NCI-H82 treated with DMSO at 0.1 percent for 48 hours (cell line): Measurements from ENCODE around the gene TBC1D17.
"Not testable (repeated sequence)": the region's sequence is repeated elsewhere in the genome, so short reads cannot be mapped to it uniquely, and the experiment has no call there.

Source experiments
- DNase-seq: peaks from one replicate; lab custom pipeline; 2025; ENCODE audit not compliant: unreplicated experiment; lab: John Stamatoyannopoulos, UW

Gene TBC1D17

DNA sequence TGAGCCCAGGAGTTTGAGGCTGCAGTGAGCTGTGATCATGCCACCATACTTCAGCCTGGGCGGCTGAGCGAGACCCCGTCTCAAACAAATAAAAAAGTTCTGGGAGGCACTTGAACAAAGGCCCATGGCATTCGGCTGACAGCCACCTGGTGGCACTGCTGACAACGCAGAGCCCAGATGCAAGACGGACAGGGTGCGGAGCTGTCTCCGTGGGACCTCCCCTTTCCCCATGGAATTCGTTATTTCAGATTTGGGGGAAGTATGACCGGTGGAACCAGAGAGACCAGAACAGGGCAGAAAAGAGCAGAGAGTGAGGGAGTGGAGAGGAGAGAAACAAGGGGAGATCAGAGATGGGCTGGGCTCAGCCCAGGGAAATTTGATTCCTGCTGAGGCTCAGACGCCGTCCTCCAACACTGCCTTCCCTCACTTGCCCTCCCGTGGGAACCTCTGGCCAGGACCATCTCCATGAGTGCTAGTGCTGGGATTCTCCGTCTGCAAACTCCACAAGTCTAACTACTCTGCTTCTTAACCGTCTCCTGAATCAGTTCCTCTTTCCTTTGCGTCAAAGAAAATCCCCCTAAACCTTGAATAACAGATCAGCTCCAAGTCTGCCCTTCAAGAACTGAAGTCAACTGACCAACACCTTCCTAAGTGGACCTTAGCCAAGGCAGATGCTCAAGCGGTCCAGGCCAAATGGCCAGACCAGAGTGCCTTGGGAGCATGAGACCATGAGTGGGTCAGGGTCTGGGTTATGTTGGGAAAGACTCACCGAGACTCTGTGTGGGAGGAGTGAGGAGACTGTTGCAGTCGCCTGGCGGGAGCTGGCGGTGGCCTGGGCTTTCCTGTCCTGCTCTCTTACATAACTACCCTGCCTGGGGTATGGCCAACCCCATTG lies 39.6 kb downstream of the TBC1D17 start:
- no peak for DNase-seq

DNA sequence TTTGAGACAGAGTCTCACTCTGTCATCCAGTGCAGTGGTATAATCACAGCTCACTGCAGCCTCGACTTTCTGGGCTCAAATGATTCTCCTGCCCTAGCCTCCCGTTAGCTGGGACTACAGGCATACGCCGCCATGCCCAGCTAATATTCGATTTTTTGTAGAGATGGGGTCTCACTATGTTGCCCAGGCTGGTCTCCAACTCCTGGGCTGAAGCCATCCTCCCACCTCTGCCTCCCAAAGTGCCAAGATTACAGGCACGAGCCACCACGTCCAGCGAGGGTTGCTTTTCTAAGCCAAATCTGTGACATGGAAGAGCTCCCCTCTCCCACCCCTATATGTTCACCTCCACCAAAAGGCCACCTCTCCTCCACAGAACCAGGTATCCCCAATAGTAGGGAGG lies 40.6 kb downstream of the TBC1D17 start:
- DNase-seq, result no peak

DNA sequence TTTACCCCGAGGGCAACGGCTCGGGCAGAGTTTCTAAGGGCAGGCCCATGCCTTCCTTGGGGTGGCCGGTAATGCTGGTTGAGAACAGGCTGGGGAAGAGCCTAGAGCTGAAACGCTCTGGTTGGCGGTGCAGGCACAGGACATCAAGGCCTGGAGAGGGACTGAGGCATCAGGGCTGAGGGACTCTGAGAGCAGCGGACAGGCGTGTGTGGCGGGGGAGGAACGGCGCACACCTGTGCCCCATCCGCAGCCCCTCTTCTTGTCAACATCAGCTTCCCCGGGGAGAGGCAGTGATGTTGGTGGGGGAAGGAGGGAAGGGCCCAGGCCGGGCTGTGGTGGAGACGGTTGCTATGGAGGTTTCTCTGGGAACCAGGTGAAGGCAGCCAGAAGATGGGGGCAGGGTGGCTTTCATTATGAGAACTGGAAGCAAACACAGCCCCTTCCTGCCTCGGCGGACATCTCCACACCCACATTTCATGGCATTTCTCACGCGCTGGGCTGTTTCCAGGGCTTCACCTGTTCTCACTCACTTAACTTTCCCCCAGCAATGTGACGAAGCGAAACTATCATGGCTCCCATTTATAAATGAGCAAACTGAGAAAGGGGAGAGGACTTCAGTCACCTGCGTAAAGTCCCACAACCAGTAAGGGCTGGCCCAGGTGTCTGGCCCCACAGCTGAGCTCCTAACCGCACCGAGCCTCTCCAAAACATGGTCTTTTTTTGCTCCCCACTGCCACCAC lies 43.3 kb downstream of the TBC1D17 start:
- no peak for DNase-seq

DNA sequence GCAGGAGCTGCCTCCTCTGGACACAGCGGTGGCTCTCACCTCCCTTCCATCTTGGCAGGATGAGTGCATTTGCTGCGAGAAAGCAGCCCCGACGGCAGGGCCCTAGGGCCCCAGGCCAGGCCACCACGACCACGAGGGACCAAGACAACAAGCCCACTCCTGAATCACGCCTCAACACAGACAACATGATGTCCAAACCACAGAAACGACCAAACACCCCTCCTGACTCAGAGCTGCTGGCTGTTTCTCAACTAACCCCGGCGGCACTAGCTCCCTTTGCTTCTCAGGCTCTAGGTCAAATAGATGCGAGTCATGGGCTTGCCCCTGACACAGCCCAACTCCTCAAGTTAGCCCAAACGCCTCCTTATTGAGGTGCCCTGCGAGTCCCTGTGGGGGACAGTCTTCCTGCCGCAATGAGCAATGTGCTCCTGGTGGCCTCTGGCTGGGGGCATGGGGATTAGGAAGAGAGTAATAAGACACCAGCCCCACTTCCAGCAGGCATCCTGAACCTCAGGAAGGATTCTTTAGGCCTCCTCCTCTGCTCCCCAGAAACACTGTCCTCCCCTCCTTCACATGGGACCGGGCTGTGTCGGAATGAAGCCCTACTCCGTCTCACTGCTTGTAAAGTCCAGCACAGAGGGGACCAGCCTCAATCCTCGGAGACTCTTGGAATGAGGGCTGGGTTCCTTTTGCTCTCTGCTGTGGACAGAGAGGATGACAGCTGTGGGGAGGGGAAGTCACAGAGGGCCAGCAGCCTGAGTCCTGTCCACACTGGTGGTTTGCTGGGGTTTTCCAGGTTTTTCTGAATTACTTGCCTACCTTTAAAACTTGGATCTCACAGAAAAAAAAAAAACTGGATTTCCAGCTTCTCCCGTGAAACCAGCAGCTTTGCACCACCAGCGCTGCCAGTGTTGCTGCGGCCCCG lies 44.6 kb downstream of the TBC1D17 start:
- DNase-seq, result no peak

DNA sequence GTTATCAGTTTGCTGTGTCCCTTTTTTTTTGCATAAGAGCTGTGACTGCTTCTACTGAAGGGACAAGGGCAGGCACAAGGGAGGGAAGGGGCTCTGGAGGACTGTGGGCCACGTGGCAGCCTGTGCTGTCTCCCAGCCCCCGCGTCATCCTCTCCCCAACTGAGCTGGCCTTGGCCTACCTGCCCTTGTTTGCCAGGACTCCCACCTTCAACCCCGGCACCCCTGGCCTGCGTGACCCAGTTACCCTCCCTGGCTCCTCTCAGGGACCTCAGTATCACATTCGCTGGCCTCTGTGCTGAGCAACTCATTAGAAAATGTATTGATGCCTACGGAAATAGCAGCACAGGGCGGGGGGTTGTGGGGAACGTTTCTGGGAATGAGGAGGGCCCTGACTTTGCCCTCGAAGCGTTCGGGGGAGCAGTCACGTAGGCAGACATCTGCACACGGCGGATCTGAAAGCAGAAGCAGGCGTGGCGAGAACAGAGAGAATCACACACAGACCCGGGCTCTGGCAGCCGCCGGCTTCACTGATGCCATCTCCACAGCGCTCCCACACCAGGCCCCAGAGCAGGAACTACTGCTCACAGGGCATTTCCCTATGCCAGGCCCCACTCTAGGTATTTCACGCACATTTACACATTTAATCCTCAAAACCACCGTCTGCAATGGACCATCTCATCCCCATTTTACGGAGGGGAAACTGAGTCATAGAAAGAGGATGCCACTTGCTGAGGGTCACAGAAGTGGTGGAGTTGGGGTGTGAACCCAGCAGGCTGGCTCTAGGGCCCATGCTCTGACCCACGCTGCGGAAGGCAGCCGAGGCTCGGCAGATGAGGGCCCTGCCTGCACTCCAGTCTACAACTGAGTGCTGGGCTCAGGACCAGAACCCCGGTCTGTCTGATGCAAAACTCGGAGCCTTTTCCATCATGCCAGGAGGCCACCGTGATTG lies 45.8 kb downstream of the TBC1D17 start:
- DNase-seq, result no peak

DNA sequence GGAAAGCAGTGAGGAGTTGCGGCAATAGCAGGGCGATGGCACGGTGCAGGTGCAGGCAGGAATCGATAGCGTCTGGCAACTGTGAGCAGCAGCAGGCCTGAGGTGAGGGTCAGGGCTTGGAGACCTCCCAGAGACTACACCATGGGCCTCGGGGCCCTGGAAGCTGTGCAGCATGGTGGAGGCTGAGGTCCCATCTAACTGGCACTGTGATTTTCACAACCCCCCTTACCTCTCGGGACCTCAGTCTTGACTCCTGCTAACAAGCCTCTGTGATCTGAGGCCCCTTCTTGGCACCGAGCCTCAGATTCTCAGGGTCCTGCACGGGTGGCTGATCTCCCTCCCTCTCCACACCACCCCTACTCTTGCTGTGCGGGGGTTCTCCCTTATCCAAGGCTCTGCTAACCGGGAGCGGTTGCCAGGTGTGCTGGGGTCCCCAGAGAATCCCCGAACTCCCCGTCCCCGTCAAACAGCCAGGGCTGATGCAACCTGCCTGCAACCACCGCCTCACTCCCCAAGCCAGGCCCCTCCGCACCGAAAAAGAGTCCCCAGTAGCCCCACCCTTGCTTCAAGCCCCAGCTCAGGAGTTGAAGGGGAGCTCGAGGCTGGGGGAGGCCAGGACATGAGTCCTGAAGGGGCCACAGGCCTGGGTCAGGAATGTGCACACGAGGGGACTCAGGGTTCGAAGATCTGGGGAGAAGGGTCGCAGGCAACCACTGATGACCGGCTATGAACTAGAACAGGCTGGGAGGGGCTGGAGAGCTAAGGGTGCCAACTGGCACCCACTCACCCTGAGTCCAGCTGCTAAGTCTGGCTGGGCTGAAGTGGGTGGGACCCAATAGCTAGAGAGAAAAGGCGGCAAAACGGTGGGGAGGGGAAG lies 46.7 kb downstream of the TBC1D17 start:
- DNase-seq, result no peak

DNA sequence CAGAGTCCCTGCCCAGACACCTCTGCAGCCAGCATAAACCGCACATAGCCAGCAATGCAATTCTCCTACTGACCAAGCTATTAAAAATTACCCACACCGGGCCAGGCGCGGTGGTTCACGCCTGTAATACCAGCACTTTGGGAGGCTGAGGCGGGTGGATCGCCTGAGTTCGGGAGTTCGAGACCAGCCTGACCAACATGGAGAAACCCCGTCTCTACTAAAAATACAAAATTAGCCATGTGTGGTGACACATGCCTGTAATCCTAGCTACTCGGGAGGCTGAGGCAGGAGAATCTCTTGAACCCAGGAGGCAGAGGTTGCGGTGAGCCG lies 47.3 kb downstream of the TBC1D17 start:
- not testable (repeated sequence) for DNase-seq

DNA sequence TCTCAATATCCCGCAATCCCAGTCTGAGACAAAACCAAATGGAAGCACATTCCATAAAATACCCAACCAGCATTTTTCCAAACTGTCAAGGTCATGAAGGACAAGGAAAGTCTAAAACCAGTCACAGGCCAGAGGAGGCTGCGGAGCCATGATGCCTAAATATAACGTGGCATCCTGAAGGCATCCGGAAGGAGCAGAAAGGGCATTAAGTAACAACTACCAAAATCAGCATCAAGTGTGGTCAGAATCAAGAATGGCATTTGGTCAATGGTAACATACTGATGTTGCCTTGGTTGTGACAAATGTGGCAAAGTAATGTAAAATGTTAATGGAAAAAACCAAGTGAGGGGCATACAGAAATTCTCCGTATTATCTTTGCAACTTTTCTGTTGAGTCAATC lies 48.0 kb downstream of the TBC1D17 start:
- DNase-seq, result no peak

DNA sequence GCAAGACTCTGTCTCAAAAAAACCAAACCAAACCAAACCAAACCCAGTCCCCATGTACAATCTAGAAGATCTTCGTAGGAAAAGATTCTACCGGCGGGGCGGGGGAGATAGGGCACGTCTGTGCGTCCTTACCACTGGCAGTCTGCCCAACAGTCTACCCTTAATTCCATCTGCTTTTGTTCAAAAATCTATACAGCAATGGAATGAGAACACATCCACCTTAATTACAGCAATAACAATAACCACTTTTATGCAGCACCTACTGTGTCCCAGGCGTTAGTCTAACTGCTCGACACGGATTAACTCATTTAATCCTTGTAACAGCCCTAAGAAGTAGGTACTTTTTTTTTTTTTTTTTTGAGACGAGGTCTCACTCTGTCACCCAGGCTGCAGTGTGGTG lies 49.0 kb downstream of the TBC1D17 start:
- DNase-seq, result no peak

DNA sequence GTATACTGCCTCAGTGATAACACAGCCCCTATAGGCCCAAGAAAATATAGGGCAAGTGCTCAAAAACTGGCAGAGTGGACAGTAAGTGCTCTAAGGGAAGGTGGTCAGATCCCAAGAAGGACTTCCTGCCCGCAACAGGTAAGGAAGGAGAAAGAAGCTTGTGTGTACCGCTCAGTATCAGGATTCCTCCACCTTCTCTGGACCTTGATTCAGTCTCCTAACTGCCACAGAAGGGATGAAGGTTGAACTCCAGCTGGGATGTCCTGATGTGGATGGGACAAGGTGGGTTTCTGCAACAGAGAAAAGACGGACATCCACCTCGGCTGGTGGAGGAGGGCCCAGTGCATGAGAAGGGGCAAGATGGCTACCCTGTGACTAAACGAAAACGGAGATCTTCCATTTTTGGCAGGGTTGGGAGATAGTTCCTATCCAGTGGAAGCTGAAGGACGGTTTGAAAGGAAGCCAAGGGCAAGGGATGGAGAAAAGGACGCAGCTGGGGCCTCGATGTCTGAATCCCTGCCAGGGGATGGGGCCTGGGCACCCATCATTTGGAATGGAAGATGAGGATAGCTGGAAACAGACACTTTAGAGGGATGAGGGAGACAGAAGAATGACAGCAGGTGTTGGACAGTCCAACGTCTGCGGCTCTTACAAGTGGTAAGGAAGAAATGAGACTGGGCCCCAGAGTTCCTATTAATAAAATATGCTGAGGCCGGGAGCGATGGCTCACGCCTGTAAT lies 50.2 kb downstream of the TBC1D17 start:
- no peak for DNase-seq

DNA sequence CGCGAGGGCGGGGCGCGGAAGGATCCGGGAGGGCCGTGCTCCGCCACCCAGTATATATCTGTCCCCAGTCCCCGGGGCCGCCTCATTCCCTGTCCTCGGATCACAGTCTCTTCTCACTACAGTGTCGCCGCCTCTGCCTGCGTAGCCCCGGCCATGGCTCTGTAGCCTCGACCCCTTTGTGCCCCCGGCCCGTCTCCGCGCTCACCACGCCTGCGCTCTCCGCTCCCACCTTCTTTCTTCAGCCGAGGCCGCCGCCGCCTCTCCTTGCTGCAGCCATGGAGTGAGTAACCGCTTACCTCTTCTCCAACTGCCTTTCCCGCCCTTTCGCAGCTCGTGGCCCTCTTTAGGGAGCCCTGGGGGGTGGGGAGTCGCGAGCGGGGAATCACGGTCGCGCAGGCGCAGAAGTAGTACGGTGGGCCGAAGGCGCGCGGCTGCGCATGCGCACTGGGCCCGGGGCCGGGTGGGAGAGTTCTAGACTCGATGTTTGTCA lies 51.7 kb downstream of the TBC1D17 start, which contains the start of the genes ATF5 and NUP62:
Gene ATF5 (plus strand): TSS at position 85 of the 490 bp plus-strand sequence. CDS start 1,646 bp downstream, outside the sequence.
Gene NUP62 (minus strand): TSS at position 384 of the 490 bp plus-strand sequence. CDS start 19,697 bp downstream, outside the sequence.
- DNase-seq, result peak; percentile 84

DNA sequence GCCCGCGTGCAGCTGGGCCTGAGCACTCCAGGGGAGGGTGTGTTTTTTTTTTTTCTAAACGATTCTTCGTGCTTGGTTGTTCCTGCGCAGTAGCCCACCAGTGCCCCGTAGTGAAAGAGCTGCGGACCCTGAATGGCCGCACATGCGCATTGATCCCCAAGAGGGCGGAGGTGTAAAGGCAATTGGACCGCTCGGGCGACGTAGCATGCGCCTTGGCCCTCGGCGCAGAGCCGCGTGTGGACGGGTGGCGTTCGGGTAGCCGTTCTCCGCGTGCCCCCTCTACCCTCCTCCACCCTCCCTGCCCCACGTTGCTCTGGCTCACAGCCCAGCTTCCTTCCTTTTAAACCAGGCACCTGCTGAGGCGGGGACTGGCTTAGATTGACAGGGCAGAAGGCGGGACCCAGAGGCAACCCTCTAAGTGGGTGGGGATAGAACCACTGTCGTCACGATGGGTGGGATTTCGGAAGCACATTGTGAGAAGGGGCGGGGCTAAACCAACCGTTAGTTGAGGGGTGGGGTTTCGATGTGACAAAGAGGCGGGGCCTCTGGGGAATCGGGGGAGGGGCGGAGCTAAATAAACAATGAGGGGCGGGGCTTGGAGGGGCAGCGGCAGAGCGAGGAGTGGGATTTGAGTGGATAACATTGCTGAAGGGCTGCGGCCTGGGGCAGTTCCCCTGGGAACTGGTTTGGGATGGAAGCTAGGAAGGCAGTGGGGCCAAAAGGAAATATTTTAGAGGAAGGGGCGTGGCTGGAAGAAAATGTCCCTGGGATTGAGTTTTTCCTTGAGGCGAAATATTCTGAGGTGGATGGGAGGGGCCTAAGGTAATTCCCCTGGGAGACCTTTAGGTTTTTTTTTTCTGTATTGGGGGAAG lies 52.3 kb downstream of the TBC1D17 start:
- DNase-seq, result peak; percentile 94

DNA sequence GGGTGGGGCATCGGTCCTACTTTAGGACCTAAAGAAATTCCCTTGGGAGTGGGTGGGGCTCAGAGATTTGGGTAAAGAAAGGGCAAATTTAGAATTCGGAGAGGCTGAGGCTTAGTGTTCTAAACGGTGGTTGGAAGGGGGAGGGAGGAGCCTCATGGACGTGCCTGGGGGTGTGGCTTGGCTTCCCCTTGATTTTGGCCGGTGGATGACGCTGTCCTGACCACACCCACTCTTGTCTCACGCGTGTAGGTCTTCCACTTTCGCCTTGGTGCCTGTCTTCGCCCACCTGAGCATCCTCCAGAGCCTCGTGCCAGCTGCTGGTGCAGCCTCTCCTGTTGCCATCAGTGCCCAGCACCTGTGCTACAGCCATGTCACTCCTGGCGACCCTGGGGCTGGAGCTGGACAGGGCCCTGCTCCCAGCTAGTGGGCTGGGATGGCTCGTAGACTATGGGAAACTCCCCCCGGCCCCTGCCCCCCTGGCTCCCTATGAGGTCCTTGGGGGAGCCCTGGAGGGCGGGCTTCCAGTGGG lies 53.0 kb downstream of the TBC1D17 start:
- no peak for DNase-seq

DNA sequence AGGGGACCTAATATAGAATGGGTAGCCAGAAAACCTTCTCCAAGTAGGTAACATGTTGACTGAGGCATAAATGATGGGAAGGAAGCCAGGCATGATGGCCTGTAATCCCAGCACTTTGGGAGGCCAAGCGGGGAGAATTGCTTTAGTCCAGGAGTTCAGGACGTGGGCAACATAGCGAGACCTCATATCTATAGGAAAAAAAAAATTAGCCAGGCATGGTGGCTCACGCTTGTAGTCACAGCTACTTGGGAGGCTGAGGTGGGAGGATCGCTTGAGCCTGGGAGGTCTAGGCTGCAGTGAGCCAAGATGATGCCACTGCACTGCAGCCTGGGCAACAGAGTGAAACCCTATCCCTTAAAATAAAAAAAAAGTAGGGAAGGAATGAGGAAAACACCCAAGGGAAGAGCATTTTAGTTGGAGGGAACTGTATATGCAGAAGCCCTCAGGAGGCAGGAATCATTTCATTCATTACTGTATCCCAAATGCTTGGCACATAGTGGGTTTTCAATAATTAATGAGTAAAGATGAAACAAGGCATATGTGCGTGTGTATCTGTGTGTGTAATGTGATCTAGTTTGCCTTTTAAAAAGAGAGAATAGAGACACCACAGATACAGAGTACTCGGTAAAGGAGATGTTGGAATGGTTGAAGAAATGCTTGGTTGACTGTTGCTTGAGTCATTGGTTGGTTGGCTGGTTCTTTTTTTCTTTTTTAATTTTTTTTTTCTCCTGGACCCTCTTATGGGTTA lies 54.0 kb downstream of the TBC1D17 start:
- no peak for DNase-seq

DNA sequence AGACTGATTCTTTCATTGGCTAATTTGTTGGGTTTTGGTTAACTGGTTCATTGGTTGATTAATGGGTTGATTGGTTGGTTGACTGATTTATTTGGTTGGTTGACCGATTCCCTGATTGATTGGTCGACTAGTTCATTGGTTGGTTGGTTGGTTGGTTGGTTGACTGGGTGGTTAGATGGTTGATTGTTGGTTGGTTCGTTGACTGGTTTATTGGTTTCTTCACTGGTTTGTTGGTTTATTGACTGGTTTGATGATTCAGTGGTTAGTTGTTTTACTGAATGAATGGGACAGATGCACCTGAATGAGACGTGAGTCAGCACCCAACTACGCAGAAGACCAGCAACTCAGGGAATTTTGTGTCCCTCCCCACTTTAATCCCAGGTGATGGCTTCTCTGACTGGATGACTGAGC lies 54.5 kb downstream of the TBC1D17 start:
- DNase-seq, result no peak

DNA sequence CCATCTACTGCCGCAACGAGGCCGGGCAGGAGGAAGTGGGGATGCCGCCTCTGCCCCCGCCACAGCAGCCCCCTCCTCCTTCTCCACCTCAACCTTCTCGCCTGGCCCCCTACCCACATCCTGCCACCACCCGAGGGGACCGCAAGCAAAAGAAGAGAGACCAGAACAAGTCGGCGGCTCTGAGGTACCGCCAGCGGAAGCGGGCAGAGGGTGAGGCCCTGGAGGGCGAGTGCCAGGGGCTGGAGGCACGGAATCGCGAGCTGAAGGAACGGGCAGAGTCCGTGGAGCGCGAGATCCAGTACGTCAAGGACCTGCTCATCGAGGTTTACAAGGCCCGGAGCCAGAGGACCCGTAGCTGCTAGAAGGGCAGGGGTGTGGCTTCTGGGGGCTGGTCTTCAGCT lies 55.2 kb downstream of the TBC1D17 start:
- DNase-seq, result no peak
